Hypothalamus (tissue), 51 donors: ENCODE data around the gene IRF2BP1.
A peak's percentile ranks its signal among the peaks of the same experiment; 100 is the strongest.

Experiments used
- DNase-seq, 51 donors: peaks; one replicate each; lab custom pipeline; 2025; lab: John Stamatoyannopoulos, UW

The IRF2BP1 gene

DNA sequence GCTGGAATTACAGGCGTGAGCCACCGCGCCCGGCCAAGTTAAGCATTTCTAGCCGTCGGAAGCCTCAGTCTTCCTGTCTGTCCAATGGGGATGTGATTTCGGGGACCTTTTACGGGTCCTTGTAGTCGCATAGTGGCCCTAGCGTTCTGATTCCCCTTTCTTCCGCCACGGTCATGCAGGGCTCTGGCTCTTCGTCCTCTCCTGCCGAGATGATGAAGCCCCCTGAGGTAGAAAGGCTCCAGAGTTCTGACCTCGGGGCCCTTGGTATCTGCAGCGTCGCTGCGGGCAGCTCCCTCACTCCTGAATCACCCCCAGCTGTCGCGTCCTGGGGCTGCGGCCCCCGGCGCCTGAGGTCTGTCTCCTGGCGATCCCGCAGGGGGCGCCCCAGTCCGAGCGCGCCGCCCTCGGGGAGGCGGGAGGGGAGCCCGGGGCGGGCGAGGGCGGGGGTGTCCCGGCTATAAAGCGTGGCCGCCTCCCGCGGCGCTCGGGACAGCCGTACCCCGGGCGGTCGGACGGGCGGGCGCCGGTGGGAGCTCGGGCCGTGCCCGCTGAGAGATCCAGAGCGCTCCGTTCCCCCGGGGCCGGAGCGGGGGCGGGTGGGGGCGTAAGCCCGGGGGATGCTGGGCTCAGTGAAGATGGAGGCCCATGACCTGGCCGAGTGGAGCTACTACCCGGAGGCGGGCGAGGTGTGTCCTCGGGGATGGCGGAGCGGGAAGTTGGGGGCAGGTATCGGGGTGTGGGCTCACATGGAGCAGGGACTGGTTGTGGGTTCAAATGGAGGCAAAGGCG is 21.9 kb downstream of the IRF2BP1 start, which contains the start of gene FOXA3:
Gene FOXA3 (plus strand): TSS at position 487 of the 789 bp plus-strand sequence. CDS start 131 bp downstream, at position 618.
- peak in 10 of 51 donors; percentile 10 to 40 (median 22) for DNase-seq

DNA sequence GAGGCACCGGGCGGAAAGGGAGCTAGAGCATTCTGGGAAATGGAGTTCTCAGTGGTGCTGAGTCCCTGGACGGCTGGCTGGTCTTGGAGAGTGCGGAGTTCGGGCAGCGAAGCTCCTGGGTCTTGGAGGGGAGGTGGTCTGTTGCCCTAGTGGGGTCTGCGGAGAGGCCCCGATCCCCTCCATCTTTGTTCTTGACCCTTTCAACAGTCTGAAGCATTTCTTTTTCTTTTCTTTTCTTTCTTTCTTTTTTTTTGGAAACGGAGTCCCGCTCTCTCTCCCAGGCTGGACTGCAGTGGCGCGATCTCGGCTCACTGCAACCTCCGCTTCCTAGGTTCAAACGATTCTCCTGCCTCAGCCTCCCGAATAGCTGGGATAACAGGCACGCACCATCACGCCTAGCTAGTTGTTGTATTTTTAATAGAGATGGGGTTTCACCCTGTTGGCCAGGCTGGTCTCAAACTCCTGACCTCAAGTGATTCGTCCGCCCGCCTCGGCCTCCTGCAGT is 22.6 kb downstream of the IRF2BP1 start:
- DNase-seq = no peak

DNA sequence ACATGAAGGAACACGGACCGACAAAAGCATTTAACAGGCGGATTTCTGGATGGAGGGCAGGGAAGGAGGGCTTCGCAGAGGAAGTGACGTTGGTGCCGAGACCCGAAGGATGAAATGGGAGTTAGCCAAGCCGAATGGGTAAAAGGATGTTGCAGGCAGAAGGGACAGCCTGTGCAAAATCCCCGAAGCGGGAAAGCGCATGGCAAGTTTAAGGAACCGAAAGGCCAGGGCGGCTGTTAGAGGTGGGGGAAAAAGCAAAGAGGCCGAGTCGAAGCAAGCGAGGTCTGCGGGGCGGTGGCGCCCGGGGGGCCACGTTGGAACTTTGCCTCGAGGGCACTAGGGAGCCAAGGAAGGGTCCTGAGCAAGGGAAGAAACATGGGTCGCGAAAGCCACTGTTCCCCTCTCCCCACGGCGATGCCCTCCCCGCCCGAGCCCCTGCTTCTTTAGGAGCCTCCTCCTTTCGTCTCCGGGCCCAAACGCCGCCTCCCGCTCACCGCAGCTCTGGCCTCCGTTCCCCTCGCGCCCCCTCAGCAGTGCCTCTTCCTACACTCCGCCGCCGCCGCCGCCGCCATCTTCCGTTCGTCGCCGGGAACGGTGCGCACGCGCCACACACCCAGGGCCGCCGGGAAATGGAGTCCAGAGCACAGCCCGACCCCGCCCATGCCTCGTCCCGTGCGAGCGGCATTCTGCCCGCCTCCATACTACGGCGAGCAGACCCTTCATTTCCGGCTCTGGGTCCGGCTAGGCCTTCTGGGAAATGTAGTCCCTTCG is 23.2 kb downstream of the IRF2BP1 start, which contains the start of gene SYMPK:
Gene SYMPK (minus strand): TSS at position 584 of the 771 bp plus-strand sequence. CDS start 8,652 bp downstream, outside the sequence.
- peak; percentile 67 to 99 (median 98) for DNase-seq

DNA sequence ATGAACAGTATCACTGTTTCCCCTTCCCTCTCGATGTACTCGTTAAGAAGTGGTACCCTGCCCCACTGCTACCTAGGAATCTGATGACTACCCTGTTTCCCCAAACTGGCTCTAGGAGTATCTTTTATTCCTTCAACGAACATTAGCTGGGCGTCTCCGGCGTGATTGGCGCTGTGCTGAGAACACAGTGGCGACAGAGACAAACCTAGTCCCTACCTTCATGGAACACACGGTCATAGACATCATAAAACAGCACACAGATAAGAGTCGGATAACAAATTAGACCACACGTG is 23.7 kb downstream of the IRF2BP1 start:
- DNase-seq = peak in 1 of 51 donors; percentile 58

DNA sequence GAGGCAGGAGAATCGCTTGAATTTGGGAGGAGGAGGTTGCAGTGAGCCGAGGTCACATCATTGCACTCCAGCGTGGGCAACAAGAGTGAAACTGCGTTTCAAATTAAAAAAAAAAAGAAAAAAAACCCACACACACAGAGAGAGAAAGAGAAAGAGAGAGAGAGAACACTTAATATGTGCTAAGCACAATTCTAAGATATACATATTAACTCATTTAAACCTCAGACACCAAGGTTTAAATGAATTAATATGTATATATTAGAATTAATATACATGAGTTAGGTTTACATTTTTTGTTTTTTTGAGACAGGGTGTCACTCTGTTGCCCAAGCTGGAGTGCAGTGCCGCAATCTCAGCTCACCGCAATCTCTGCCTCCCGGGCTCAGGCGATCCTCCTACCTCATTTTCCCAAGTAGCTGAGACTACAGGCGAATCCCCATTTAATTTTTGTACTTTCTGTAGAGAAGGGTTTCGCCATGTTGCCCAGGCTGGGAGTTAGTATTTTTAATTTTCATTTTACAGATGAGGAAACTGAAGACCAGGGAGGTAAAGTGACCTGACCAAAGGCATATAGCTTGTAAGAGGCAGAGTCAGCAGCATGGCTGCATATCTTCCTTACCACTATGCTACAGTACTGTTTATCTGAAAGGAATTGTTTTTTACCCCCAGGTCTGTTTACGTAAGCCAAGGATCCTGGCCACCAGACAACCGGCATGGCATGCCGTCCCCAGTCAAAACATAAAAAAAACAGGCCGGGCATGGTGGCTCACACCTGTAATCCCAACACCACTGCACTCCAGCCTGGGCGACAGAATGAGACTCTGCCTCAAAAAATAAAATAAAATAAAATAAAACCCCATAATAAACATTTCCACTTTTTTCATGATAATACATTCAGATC is 25.3 kb downstream of the IRF2BP1 start:
- DNase-seq = no peak

DNA sequence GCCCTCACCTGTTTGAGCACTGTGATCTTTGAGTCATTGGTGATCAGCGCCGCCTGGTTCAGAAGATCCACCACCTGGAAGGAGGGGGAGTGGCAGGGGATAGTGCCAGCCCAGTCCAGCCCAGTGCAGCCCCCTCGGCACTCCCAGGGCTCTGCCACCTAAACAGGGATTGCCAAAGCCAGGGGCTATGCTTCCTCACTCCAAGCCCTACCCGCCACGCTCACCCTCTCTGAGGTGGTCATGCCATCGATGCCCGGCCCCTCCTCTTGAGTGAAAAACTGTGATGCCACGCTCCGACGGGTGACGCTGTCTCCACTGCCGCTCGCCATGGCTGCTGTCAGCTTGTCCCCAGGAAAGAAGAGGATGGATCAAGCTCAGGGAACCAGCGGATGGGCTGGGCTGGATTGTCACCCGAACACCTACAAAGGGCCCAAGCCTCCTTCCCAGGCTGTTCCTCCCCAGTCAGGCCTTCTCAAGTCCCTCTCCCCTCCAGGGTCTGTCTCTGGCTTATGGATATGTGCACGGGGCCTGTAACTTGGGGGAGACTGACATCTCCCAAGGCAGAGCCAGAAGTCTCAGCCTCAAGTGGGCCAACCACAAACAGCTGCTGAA is 31.7 kb downstream of the IRF2BP1 start:
- no peak for DNase-seq

DNA sequence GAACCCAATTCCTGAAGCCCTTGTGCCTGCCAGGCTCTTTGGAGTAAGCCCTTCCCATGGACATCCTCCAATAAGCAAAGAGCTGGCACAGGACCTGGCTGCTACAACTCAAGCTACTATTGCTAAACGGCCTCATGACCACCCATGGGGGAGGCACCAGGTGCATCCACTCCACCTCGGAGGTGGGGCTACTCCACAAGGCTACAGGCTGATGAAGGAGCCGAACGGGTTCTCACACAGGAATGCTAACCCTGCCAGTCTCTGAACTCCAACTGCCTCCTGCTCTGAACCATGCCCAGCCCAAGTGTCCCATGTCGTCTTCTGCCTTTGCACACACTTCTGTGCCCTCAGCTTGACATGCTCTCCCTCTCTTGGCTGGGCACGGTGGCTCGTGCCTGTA is 33.0 kb downstream of the IRF2BP1 start:
- no peak for DNase-seq

DNA sequence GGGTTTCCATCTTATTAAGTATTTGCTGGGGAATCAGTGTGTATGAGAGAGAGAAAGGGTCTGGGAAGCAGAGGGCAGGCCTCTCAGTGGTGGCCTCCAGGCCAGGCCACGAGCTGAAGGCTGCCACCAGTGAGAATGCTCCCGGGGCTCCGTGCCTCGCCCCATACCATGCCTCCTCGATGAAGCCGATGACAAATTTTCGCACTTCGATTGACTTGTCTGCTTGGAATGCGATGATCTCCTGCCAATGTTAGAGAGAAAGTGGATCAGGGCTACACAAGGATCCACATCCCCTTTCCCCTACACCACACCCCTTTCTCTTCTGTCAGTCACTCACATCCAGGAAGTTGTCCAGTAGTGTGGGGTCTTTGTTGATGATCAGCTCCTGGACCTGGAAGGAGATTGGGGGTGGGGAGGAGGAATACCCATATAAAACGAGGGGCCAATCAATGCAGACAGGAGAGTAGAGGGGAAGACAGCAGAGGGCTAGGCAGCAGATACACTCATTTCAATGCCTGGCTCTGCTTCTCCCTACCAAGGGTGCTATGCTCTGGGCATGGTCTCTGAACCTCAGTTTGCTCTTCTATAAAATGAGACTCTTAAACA is 33.7 kb downstream of the IRF2BP1 start:
- no peak for DNase-seq

DNA sequence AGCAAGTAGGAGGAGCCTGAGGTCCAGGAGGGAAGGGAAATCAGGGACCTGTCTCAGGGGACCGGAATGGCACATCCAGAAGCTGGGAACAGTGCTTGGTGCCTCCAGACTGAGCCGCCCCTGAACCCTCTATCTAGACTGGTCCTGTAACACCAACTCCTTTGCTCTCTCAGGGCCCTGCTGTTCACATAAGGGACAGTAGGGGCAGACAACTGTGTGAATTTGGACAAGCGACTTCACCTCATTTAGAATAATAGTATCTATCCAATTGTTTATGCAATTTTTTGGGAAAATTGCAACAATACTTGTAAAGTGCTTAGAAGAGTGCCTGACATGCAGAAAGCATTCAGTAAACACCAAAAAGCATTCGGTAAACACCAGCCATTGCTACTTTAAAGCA is 37.0 kb downstream of the IRF2BP1 start:
- no peak for DNase-seq

DNA sequence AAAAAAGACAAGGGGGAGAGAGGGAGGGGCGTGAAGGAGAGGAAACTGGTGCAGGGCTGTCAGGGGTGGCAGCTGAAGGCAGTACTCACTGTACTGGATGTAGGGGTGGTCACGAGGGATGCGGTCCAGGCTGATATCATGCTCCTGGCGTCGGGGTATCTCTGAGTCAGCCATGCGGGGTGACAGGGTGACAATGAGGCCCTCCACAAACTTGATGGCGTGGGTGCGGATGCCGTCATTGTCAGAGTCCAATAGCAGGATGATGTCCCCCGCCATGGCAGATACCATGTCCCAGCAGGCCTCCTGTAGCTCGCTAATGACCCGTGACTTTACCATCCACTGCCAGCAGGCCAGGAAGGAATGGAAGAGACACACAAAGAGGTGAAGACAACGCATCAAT is 38.3 kb downstream of the IRF2BP1 start:
- no peak for DNase-seq

DNA sequence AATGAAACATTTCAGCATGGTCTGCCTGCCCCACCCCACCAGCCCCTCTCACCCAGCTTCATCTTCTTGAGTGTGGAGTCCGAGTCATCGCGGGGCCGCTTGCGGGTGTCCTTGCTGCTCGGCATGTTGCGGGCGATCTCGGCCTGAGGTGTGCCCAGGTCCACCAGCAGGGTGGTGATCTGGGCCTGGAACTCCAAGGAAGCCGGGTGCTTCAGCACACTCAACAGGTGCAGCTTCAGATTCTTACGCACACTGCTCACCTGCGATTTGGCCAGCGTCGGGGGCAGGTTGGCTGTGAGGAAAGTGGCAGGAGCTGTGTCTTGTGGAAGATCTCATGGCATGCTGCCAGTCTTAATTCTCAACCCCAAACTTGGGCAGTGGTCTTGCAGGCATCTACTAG is 43.7 kb downstream of the IRF2BP1 start:
- no peak for DNase-seq

DNA sequence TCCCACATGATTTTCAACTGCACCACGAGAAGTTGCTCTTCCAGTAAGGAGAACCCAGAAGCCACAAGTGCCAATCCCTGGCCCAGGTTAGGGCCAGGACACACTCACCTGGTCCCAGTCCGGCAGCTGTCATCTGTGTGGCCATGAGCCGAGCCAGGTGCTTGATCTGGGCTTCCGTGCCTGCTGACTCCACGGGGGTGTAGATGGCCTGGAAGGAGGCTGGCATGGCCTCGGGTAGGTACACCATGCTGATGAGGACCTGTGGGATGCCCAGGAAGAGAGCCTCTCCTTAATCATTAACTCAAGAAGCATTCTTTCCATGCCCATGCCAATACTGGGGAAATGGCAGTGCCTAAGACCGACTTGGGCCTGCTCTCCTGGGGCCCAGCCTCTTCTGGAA is 51.0 kb downstream of the IRF2BP1 start:
- DNase-seq = no peak
